Caco-2 (cell line): ENCODE data around the gene PSMD11. TPM values are rescaled to one million over a fixed set of nuclear protein-coding genes. Genes with fewer than 3 reads are reported as not detected.

Experiments
- BruUV-seq: library from RNA; stranded (reverse); fragments of 400-500 nt; replicated peaks from 2 replicates; lab custom pipeline; 2021; lab: Mats Ljungman, UMichigan
- CTCF ChIA-PET: fragments of 300-600 bp; sonication (Branson Sonifier 250); formaldehyde crosslinking; loops from one replicate; lab custom pipeline; 2022; ENCODE audit warnings: antibody characterized with exemption; lab: Charles Lee
- POLR2A ChIA-PET: fragments of 300-600 bp; sonication (Branson Sonifier 250); formaldehyde crosslinking; loops from one replicate; lab custom pipeline; 2022; ENCODE audit warnings: antibody characterized with exemption; lab: Charles Lee
- DNase-seq, 2 experiments: peaks; one replicate each; pipeline versions ENCODE4 v3.0.0 to v3.0.0-alpha.2; 2020 to 2022
- H3K27me3 ChIP-seq: replicated peaks from 2 replicates; pipeline ENCODE4 v1.6.0; 2011; ENCODE audit warnings: low read length; ENCODE audit not compliant: control insufficient read depth, insufficient read depth
- H3K36me3 ChIP-seq: 2 replicates; pipeline ENCODE4 v1.5.1; 2011; ENCODE audit warnings: low read length; ENCODE audit not compliant: control insufficient read depth, insufficient read depth
- H3K4me1 ChIP-seq: fragments of 250-450 bp; sonication (Bioruptor Pico); 2 replicates; pipeline ENCODE4 v1.5.1; 2020; ENCODE audit warnings: mild to moderate bottlenecking
- H3K4me3 ChIP-seq: 2 replicates; pipeline ENCODE4 v1.5.1; 2011; ENCODE audit warnings: low read depth, mild to moderate bottlenecking, control low read depth, low read length
- H3K9me3 ChIP-seq: fragments of 250-450 bp; sonication (Bioruptor Pico); 2 replicates; pipeline ENCODE4 v1.5.1; 2020; ENCODE audit warnings: mild to moderate bottlenecking, moderate library complexity
- H3K27ac Mint-ChIP-seq: one replicate; pipeline ENCODE4 v1.8.0; 2022; ENCODE audit warnings: mixed read lengths; ENCODE audit not compliant: unreplicated experiment
- H3K27me3 Mint-ChIP-seq: one replicate; pipeline ENCODE4 v1.8.0; 2022; ENCODE audit warnings: mixed read lengths; ENCODE audit not compliant: insufficient read depth, unreplicated experiment
- H3K36me3 Mint-ChIP-seq: one replicate; pipeline ENCODE4 v1.8.0; 2022; ENCODE audit warnings: mild to moderate bottlenecking, mixed read lengths; ENCODE audit not compliant: insufficient read depth, unreplicated experiment
- H3K4me1 Mint-ChIP-seq: one replicate; pipeline ENCODE4 v1.8.0; 2022; ENCODE audit warnings: low read depth, mixed read lengths; ENCODE audit not compliant: unreplicated experiment
- H3K4me3 Mint-ChIP-seq: one replicate; pipeline ENCODE4 v1.8.0; 2022; ENCODE audit warnings: mild to moderate bottlenecking, moderate library complexity, mixed read lengths; ENCODE audit not compliant: unreplicated experiment
- H3K9me3 Mint-ChIP-seq: one replicate; pipeline ENCODE4 v1.8.0; 2022; ENCODE audit warnings: mixed read lengths; ENCODE audit not compliant: unreplicated experiment
- intact Hi-C: fragments of 100-400 bp; cut with micrococcal nuclease; formaldehyde crosslinking; loops from one replicate; pipeline ENCODE4 v1.10.0; 2022; ENCODE audit not compliant: unreplicated experiment
- total RNA-seq: library from RNA; stranded (reverse); gene quantifications from 2 replicates; pipeline ENCODE4 v1.2.3, GENCODE V29; 2022
- TF ChIP-seq, protein P1 (sequence below), 2 experiments: fragments of 200-600 bp in 1 of 2; IDR thresholded peaks; 1 replicate in 1 of 2; 2 replicates in 1 of 2; pipeline versions ENCODE4 v1.5.1 to v1.8.0; 2011 to 2022; ENCODE audit warnings: antibody characterized with exemption in 1 of 2, control low read depth in 1 of 2, inconsistent platforms in 1 of 2, low read depth in 1 of 2, low read length in 1 of 2, mild to moderate bottlenecking in 1 of 2, moderate library complexity in 1 of 2; ENCODE audit not compliant: insufficient read depth in 1 of 2, severe bottlenecking in 1 of 2, unreplicated experiment in 1 of 2

PSMD11 gene
- total RNA-seq, 1 experiment from 2014 or later = 208 TPM

DNA sequence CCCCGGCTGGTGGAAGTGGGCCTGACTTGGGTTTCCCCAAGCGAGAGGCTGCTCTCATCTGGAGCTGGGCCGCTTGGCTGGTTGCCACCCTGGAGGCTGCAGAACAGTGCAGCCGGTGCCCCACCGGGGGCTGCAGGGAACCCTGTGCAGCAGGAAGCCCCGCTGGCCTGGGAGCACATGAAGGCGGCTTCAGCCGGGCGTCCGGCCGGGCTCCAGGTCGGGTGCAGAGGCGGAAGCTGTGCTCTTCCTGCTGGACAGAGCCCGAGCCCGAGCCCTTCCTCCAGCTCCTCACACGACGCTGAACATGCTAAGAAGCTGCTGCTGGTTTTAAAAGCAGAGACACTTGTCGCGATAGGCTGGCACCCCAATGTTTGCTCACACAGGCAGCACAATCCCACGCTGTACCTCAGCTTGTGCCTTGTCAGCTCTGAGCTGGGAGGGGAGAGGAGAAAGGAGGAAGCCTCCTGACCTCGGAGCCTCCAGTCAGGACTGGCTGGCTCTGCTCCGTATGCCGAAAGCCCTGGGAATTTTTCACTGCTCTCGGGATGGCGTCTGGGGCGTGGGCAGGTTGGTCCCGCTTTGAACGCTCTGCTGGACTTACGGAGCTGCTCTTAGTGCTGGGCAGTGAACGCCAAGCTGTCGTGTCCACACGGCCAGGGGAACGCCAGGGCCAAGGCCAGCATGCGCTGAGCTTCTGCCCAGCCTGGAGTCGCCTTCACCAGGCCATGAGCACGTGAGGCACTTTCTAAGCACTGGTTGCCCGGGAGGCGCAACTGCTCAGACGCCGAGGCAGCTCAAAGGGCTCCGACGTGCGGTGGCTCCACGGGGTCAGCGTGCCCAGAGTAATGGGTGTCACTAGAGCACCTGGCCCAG, 51.3 kb downstream of the PSMD11 start:
- Histone ChIP-seq H3K36me3 (no peaks in the 10 kb centered on the region; the same call in 1 of the 2 replicates), H3K27me3 (no peaks in the 10 kb centered on the region), H3K4me3 (no peak overlapping the region), H3K4me1 (no peaks in the 10 kb centered on the region), H3K9me3 (no peaks in the 10 kb centered on the region)
- Mint-ChIP-seq H3K4me1 (no peaks in the 10 kb centered on the region), H3K27me3 (no peaks in the 10 kb centered on the region), H3K27ac (no peak overlapping the region), H3K4me3 (no peak overlapping the region), H3K36me3 (peaks cover 48% of the 10 kb centered on the region), H3K9me3 (no peaks in the 10 kb centered on the region)
- POLR2A ChIA-PET = no interaction called here
- CTCF ChIA-PET = interaction anchor here (0.5 to 0.6 kb wide), 2 partner anchors 14 to 390 kb away, joined by 3 to 5 read pairs; no protein-coding TSS in a partner anchor
- intact Hi-C loops = no loop called here
- TF ChIP-seq, protein P1, sequence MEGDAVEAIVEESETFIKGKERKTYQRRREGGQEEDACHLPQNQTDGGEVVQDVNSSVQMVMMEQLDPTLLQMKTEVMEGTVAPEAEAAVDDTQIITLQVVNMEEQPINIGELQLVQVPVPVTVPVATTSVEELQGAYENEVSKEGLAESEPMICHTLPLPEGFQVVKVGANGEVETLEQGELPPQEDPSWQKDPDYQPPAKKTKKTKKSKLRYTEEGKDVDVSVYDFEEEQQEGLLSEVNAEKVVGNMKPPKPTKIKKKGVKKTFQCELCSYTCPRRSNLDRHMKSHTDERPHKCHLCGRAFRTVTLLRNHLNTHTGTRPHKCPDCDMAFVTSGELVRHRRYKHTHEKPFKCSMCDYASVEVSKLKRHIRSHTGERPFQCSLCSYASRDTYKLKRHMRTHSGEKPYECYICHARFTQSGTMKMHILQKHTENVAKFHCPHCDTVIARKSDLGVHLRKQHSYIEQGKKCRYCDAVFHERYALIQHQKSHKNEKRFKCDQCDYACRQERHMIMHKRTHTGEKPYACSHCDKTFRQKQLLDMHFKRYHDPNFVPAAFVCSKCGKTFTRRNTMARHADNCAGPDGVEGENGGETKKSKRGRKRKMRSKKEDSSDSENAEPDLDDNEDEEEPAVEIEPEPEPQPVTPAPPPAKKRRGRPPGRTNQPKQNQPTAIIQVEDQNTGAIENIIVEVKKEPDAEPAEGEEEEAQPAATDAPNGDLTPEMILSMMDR (IDR thresholded peaks at IDR 0.05; ENCODE audit: insufficient read depth in 1 of 2, low read depth in 1 of 2, low read length in 1 of 2, severe bottlenecking in 1 of 2, unreplicated experiment in 1 of 2) = no peak
- no TSS peak for BruUV-seq
- DNase-seq = no peak

DNA sequence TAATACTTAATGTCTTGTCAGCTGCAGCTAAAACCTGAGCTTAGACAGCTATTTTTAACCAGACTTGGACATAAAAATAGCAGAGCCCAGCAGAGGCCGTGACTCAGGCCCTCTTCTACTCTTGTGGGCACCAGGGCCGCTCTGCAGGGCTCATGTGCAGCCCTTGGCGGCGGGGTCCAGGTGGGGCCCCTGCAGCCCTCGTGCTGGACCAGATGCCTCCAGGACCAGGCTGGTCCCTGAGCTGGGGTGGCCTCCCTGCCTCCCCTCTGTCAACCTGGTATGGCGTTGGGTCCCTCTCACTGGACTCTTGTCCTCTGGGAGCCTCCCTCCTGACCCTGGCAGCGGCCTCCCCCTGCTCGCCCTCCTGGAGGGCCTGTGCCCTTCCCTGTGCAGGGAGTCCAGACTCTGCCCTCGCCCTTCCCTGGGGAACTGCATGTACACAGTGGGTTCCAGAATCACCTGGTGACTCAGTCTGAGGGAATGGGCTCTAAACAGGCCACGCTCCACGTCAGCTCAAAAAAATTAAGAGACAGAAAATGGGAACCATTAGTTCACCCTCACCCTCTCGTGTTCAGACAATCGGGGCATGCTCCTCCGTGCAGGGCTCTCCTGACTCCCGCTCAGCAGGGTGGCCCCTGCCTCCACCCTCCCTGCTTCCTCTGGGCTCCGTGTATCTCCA, 52.2 kb downstream of the PSMD11 start:
- H3K4me1 ChIP-seq = no peaks in the 10 kb centered on the region
- H3K27ac Mint-ChIP-seq = no peak overlapping the region
- H3K4me3 ChIP-seq = no peak overlapping the region
- POLR2A ChIA-PET = no interaction called here
- H3K9me3 Mint-ChIP-seq = no peaks in the 10 kb centered on the region
- intact Hi-C loops = no loop called here
- no peaks in the 10 kb centered on the region; the same call in 1 of the 2 replicates for H3K36me3 ChIP-seq
- no peak overlapping the region for H3K4me3 Mint-ChIP-seq
- CTCF ChIA-PET = no interaction called here
- DNase-seq = no peak
- H3K27me3 ChIP-seq = no peaks in the 10 kb centered on the region
- peaks cover 57% of the 10 kb centered on the region for H3K36me3 Mint-ChIP-seq
- no TSS peak for BruUV-seq
- TF ChIP-seq, protein P1 (IDR thresholded peaks at IDR 0.05; ENCODE audit: insufficient read depth in 1 of 2, low read depth in 1 of 2, low read length in 1 of 2, severe bottlenecking in 1 of 2, unreplicated experiment in 1 of 2) = no peak
- no peaks in the 10 kb centered on the region for H3K27me3 Mint-ChIP-seq
- no peaks in the 10 kb centered on the region for H3K4me1 Mint-ChIP-seq
- no peaks in the 10 kb centered on the region for H3K9me3 ChIP-seq

DNA sequence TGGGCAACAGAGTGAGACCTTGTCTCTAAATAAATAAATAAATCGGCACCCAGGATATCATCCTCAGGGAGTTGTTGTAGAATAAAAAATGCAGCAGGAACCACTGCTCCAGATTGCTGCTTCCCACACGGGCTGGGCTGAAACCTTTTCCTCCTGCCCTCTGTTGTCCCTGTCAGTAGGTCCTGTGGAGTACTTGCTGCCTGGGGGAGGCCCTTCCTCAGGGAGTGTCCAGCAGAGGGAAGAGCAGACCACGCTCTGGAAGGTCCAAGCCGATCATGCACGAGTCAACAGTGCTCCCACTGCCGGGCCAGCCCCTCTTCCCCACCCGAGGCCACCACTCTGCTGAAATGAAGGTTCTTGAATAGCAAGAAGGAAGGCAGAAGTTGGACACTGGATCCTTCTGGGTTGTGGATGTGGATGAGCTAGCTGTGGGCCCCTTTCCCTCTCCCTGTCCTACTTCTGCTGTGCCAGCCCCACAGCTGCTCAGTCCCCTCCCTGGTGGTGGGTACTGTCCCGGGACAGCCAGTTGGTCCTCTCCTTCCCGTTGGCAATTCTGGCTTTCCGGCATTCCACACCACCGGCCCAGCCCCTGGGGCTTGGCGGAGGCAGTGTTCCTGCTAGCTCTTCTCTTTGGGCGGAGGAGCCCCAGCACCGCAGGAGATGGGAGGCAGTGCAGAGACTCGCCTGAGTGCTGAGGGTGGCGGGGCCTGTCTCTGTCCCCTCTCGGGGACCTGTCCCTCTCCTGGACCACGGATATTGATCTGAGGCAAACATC, 53.3 kb downstream of the PSMD11 start:
- ChIA-PET POLR2A (no interaction called here), CTCF (no interaction called here)
- intact Hi-C loops = no loop called here
- H3K4me3 Mint-ChIP-seq = no peak overlapping the region
- Histone ChIP-seq H3K27me3 (no peaks in the 10 kb centered on the region), H3K9me3 (no peaks in the 10 kb centered on the region), H3K4me1 (no peaks in the 10 kb centered on the region), H3K4me3 (no peak overlapping the region), H3K36me3 (no peaks in the 10 kb centered on the region; the same call in 1 of the 2 replicates)
- peak overlapping the region; percentile 47 for H3K27ac Mint-ChIP-seq
- DNase-seq = no peak
- no peaks in the 10 kb centered on the region for H3K4me1 Mint-ChIP-seq
- no peaks in the 10 kb centered on the region for H3K27me3 Mint-ChIP-seq
- TF ChIP-seq, protein P1 (IDR thresholded peaks at IDR 0.05; ENCODE audit: insufficient read depth in 1 of 2, low read depth in 1 of 2, low read length in 1 of 2, severe bottlenecking in 1 of 2, unreplicated experiment in 1 of 2) = no peak
- H3K36me3 Mint-ChIP-seq = peaks cover 57% of the 10 kb centered on the region
- BruUV-seq = no TSS peak
- H3K9me3 Mint-ChIP-seq = no peaks in the 10 kb centered on the region
